Liver (tissue), 9 donors: ENCODE data around the gene LBH. TPM values are rescaled to one million over a fixed set of nuclear protein-coding genes. Genes with fewer than 3 reads are reported as not detected.

Experiments used
- DNase-seq: peaks from one replicate; pipeline ENCODE4 v3.0.0-alpha.2; 2017; ENCODE audit warnings: low spot score
- H3K27ac ChIP-seq, 2 donors: one replicate each; pipeline ENCODE4 v1.7.0; 2013; ENCODE audit warnings: inconsistent platforms in 2 of 2, low read length in 2 of 2, control low read depth in 1 of 2, low read depth in 1 of 2, mild to moderate bottlenecking in 1 of 2
- H3K27me3 ChIP-seq, 4 donors: one replicate each; pipeline versions ENCODE4 v1.6.1 to v1.7.0; 2013; ENCODE audit warnings: low read length in 3 of 4, inconsistent platforms in 1 of 4, mild to moderate bottlenecking in 1 of 4, moderate library complexity in 1 of 4; ENCODE audit not compliant: control insufficient read depth in 4 of 4, insufficient read depth in 4 of 4
- H3K36me3 ChIP-seq, 4 donors: one replicate each; pipeline versions ENCODE4 v1.6.1 to v1.7.0; 2013; ENCODE audit warnings: low read length in 3 of 4, mild to moderate bottlenecking in 3 of 4, low read depth in 1 of 4, moderate library complexity in 1 of 4; ENCODE audit not compliant: control insufficient read depth in 4 of 4, insufficient read depth in 3 of 4
- H3K4me1 ChIP-seq, 4 donors: one replicate each; pipeline versions ENCODE4 v1.6.1 to v1.7.0; 2013; ENCODE audit warnings: low read length in 3 of 4, mild to moderate bottlenecking in 3 of 4, moderate library complexity in 1 of 4; ENCODE audit not compliant: control insufficient read depth in 4 of 4, insufficient read depth in 4 of 4
- H3K4me3 ChIP-seq, 3 donors: one replicate each; pipeline versions ENCODE4 v1.6.1 to v1.7.0; 2013; ENCODE audit warnings: low read length in 3 of 3, control low read depth in 1 of 3, low read depth in 1 of 3, mild to moderate bottlenecking in 1 of 3
- H3K9ac ChIP-seq, 2 donors: one replicate each; pipeline ENCODE4 v1.7.0; 2013; ENCODE audit warnings: low read length in 2 of 2, mild to moderate bottlenecking in 2 of 2, moderate library complexity in 2 of 2, control low read depth in 1 of 2, low read depth in 1 of 2
- H3K9me3 ChIP-seq, 4 donors: one replicate each; pipeline versions ENCODE4 v1.6.1 to v1.7.0; 2013; ENCODE audit warnings: low read length in 3 of 4; ENCODE audit not compliant: control insufficient read depth in 4 of 4
- EGR1 ChIP-seq, 2 donors: IDR thresholded peaks; 2 replicates each; pipeline ENCODE4 v1.6.1; 2016 to 2018; ENCODE audit warnings: antibody characterized with exemption in 2 of 2, low read depth in 2 of 2
- GABPA ChIP-seq, 2 donors: IDR thresholded peaks in 1 of 2; conservative IDR thresholded peaks in 1 of 2; 2 replicates each; pipeline ENCODE4 v1.6.1; 2016; ENCODE audit warnings: antibody characterized with exemption in 2 of 2, mild to moderate bottlenecking in 1 of 2, moderate library complexity in 1 of 2
- HNF4A ChIP-seq, 2 donors: conservative IDR thresholded peaks; 2 replicates each; pipeline ENCODE4 v1.6.1; 2016; ENCODE audit warnings: antibody characterized with exemption in 2 of 2, mild to moderate bottlenecking in 2 of 2
- HNF4G ChIP-seq: IDR thresholded peaks from 2 replicates; pipeline ENCODE4 v1.6.1; 2016; ENCODE audit warnings: antibody characterized with exemption
- JUND ChIP-seq, 2 donors: IDR thresholded peaks; 2 replicates each; pipeline ENCODE4 v1.6.1; 2016; ENCODE audit warnings: antibody characterized with exemption in 2 of 2
- NR2F2 ChIP-seq: IDR thresholded peaks from 2 replicates; pipeline ENCODE4 v1.6.1; 2016; ENCODE audit warnings: antibody characterized with exemption
- RXRA ChIP-seq, 2 donors: IDR thresholded peaks; 2 replicates each; pipeline ENCODE4 v1.6.1; 2017 to 2018; ENCODE audit warnings: antibody characterized with exemption in 2 of 2, mild to moderate bottlenecking in 1 of 2
- SP1 ChIP-seq: IDR thresholded peaks from 2 replicates; pipeline ENCODE4 v1.6.1; 2018; ENCODE audit warnings: antibody characterized with exemption, mild to moderate bottlenecking
- YY1 ChIP-seq: IDR thresholded peaks from 2 replicates; pipeline ENCODE4 v1.6.1; 2016; ENCODE audit warnings: antibody characterized with exemption, mild to moderate bottlenecking
- WGBS: extraction: QIAGEN DNeasy Blood & Tissue Kit; methylation state at CpG from one replicate; pipeline ENCODE4 v1.1.7; 2013; 5-methylcytosine and 5-hydroxymethylcytosine counted together
- polyA plus RNA-seq, 2 donors: library from polyadenylated mRNA; stranded (reverse) in 1 of 2; unstranded in 1 of 2; fragments of 200-250 nt in 1 of 2; fragments of >200 nt in 1 of 2; fragmentation: Nextera tagmentation in 1 of 2; extraction: Ambion mirVana in 1 of 2; gene quantifications; one replicate each; pipeline versions ENCODE4 v1.2.1 to v1.2.3, GENCODE V29; 2013 to 2015
- total RNA-seq, 2 donors: library from RNA; depleted of rRNA; stranded (reverse); fragments of >200 nt; gene quantifications; one replicate each; pipeline ENCODE4 v1.2.3, GENCODE V29; 2014
- TF ChIP-seq, protein P1 (sequence below): IDR thresholded peaks from 2 replicates; pipeline ENCODE4 v1.6.1; 2016; ENCODE audit warnings: antibody characterized with exemption, mild to moderate bottlenecking
- TF ChIP-seq, protein P2 (sequence below): IDR thresholded peaks from 2 replicates; pipeline ENCODE4 v1.6.1; 2016; ENCODE audit warnings: antibody characterized with exemption
- TF ChIP-seq, protein P3 (sequence below): fragments of 150-350 bp; IDR thresholded peaks from 2 replicates; pipeline ENCODE4 v1.5.1; 2017; ENCODE audit warnings: improper control_type of control experiment, low read depth, low read length; ENCODE audit not compliant: missing input control
- TF ChIP-seq, protein P4 (sequence below): IDR thresholded peaks from 2 replicates; pipeline ENCODE4 v1.6.1; 2016; ENCODE audit warnings: antibody characterized with exemption
- TF ChIP-seq, protein P5 (sequence below): IDR thresholded peaks from 2 replicates; pipeline ENCODE4 v1.6.1; 2016; ENCODE audit warnings: antibody characterized with exemption
- donor health status: healthy.
- donor health status: healthy.
- donor health status: healthy.
- donor health status: healthy.
- donor health status: healthy.

Gene LBH
- total and polyA plus RNA-seq, 4 donors, result 4.1 to 50.8 (median 9.1) TPM

- no peak for TF ChIP-seq YY1
- no peak for TF ChIP-seq GABPA (IDR thresholded peaks at IDR 0.05 in 1 of 2, conservative IDR thresholded peaks at IDR 0.05 in 1 of 2)
- TF ChIP-seq, protein P1, sequence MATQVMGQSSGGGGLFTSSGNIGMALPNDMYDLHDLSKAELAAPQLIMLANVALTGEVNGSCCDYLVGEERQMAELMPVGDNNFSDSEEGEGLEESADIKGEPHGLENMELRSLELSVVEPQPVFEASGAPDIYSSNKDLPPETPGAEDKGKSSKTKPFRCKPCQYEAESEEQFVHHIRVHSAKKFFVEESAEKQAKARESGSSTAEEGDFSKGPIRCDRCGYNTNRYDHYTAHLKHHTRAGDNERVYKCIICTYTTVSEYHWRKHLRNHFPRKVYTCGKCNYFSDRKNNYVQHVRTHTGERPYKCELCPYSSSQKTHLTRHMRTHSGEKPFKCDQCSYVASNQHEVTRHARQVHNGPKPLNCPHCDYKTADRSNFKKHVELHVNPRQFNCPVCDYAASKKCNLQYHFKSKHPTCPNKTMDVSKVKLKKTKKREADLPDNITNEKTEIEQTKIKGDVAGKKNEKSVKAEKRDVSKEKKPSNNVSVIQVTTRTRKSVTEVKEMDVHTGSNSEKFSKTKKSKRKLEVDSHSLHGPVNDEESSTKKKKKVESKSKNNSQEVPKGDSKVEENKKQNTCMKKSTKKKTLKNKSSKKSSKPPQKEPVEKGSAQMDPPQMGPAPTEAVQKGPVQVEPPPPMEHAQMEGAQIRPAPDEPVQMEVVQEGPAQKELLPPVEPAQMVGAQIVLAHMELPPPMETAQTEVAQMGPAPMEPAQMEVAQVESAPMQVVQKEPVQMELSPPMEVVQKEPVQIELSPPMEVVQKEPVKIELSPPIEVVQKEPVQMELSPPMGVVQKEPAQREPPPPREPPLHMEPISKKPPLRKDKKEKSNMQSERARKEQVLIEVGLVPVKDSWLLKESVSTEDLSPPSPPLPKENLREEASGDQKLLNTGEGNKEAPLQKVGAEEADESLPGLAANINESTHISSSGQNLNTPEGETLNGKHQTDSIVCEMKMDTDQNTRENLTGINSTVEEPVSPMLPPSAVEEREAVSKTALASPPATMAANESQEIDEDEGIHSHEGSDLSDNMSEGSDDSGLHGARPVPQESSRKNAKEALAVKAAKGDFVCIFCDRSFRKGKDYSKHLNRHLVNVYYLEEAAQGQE, result no peak
- TF ChIP-seq HNF4A (conservative IDR thresholded peaks at IDR 0.05), result no peak
- TF ChIP-seq, protein P2, sequence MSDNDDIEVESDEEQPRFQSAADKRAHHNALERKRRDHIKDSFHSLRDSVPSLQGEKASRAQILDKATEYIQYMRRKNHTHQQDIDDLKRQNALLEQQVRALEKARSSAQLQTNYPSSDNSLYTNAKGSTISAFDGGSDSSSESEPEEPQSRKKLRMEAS, result no peak
- no peak for TF ChIP-seq HNF4G
- 92% methylated on average over 5 of the region's 5 CpGs for WGBS
- Histone ChIP-seq H3K27me3 (peaks cover 0 to 2% (median 0%) of the 10 kb centered on the region in 4 donors), H3K36me3 (no peaks in the 10 kb centered on the region), H3K4me3 (no peak overlapping the region), H3K9me3 (peaks cover 0 to 5% (median under 1%) of the 10 kb centered on the region in 4 donors), H3K4me1 (no peaks in the 10 kb centered on the region), H3K9ac (no peak overlapping the region), H3K27ac (no peak overlapping the region)
- no peak for DNase-seq
Observed at GRCh38 chr2:30262716-30263309, 31.5 kb downstream of the LBH start.

DNA sequence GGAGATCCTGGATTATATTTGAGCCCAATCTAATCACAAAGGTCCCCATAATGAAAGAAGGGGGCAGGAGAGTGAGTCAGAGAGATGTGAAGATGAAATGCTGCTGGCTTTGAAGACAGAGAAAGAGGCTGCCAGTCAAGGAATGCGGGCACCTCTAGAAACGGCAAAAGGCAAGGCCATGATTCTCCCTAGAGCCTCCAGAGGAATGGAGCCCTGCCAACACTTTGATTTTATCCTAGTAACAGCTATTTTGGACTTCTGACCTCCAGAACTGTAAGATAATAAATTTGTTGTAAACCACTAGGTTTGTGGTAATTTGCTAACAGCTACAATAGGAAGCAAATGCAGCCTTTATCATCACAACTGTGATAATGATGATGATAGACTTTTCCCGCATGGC is 32.9 kb downstream of the LBH start:
- no peak for DNase-seq
- peaks cover 0 to 2% (median 0%) of the 10 kb centered on the region in 4 donors for H3K27me3 ChIP-seq
- TF ChIP-seq, protein P2, result no peak
- TF ChIP-seq, protein P3, sequence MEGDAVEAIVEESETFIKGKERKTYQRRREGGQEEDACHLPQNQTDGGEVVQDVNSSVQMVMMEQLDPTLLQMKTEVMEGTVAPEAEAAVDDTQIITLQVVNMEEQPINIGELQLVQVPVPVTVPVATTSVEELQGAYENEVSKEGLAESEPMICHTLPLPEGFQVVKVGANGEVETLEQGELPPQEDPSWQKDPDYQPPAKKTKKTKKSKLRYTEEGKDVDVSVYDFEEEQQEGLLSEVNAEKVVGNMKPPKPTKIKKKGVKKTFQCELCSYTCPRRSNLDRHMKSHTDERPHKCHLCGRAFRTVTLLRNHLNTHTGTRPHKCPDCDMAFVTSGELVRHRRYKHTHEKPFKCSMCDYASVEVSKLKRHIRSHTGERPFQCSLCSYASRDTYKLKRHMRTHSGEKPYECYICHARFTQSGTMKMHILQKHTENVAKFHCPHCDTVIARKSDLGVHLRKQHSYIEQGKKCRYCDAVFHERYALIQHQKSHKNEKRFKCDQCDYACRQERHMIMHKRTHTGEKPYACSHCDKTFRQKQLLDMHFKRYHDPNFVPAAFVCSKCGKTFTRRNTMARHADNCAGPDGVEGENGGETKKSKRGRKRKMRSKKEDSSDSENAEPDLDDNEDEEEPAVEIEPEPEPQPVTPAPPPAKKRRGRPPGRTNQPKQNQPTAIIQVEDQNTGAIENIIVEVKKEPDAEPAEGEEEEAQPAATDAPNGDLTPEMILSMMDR, result no peak
- TF ChIP-seq HNF4A (conservative IDR thresholded peaks at IDR 0.05), result no peak
- no peak for TF ChIP-seq SP1
- no peak for TF ChIP-seq EGR1 (IDR thresholded peaks at IDR 0.05; ENCODE audit: low read depth in 2 of 2)
- TF ChIP-seq HNF4G, result no peak
- TF ChIP-seq, protein P4, sequence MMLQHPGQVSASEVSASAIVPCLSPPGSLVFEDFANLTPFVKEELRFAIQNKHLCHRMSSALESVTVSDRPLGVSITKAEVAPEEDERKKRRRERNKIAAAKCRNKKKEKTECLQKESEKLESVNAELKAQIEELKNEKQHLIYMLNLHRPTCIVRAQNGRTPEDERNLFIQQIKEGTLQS, result no peak
- TF ChIP-seq YY1, result no peak
- TF ChIP-seq RXRA (IDR thresholded peaks at IDR 0.05), result no peak
- TF ChIP-seq, protein P5, sequence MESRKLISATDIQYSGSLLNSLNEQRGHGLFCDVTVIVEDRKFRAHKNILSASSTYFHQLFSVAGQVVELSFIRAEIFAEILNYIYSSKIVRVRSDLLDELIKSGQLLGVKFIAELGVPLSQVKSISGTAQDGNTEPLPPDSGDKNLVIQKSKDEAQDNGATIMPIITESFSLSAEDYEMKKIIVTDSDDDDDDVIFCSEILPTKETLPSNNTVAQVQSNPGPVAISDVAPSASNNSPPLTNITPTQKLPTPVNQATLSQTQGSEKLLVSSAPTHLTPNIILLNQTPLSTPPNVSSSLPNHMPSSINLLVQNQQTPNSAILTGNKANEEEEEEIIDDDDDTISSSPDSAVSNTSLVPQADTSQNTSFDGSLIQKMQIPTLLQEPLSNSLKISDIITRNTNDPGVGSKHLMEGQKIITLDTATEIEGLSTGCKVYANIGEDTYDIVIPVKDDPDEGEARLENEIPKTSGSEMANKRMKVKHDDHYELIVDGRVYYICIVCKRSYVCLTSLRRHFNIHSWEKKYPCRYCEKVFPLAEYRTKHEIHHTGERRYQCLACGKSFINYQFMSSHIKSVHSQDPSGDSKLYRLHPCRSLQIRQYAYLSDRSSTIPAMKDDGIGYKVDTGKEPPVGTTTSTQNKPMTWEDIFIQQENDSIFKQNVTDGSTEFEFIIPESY, result no peak
- TF ChIP-seq JUND (IDR thresholded peaks at IDR 0.05), result no peak
- no peak for TF ChIP-seq GABPA (IDR thresholded peaks at IDR 0.05 in 1 of 2, conservative IDR thresholded peaks at IDR 0.05 in 1 of 2)
- TF ChIP-seq, protein P1, result no peak
- TF ChIP-seq NR2F2, result no peak
- WGBS, result 81% methylated on average over 3 of the region's 3 CpGs
- H3K4me1 ChIP-seq, result no peaks in the 10 kb centered on the region
- H3K9me3 ChIP-seq, result peaks cover 0 to 5% (median under 1%) of the 10 kb centered on the region in 4 donors
- no peak overlapping the region for H3K27ac ChIP-seq
- H3K4me3 ChIP-seq, result no peak overlapping the region
- H3K36me3 ChIP-seq, result no peaks in the 10 kb centered on the region
- no peak overlapping the region for H3K9ac ChIP-seq
